Kidney tubule cell (primary cell): ENCODE measurements around the gene HNF1A.
A peak's percentile ranks its signal among the peaks of the same experiment; 100 is the strongest.
"Not testable (repeated sequence)": the region's sequence is repeated elsewhere in the genome, so short reads cannot be mapped to it uniquely, and the experiment has no call there.

Source experiments
- DNase-seq: peaks from one replicate; pipeline ENCODE4 v3.0.0-alpha.2; 2018; ENCODE audit warnings: low spot score

Gene HNF1A, protein sequence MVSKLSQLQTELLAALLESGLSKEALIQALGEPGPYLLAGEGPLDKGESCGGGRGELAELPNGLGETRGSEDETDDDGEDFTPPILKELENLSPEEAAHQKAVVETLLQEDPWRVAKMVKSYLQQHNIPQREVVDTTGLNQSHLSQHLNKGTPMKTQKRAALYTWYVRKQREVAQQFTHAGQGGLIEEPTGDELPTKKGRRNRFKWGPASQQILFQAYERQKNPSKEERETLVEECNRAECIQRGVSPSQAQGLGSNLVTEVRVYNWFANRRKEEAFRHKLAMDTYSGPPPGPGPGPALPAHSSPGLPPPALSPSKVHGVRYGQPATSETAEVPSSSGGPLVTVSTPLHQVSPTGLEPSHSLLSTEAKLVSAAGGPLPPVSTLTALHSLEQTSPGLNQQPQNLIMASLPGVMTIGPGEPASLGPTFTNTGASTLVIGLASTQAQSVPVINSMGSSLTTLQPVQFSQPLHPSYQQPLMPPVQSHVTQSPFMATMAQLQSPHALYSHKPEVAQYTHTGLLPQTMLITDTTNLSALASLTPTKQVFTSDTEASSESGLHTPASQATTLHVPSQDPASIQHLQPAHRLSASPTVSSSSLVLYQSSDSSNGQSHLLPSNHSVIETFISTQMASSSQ

DNA sequence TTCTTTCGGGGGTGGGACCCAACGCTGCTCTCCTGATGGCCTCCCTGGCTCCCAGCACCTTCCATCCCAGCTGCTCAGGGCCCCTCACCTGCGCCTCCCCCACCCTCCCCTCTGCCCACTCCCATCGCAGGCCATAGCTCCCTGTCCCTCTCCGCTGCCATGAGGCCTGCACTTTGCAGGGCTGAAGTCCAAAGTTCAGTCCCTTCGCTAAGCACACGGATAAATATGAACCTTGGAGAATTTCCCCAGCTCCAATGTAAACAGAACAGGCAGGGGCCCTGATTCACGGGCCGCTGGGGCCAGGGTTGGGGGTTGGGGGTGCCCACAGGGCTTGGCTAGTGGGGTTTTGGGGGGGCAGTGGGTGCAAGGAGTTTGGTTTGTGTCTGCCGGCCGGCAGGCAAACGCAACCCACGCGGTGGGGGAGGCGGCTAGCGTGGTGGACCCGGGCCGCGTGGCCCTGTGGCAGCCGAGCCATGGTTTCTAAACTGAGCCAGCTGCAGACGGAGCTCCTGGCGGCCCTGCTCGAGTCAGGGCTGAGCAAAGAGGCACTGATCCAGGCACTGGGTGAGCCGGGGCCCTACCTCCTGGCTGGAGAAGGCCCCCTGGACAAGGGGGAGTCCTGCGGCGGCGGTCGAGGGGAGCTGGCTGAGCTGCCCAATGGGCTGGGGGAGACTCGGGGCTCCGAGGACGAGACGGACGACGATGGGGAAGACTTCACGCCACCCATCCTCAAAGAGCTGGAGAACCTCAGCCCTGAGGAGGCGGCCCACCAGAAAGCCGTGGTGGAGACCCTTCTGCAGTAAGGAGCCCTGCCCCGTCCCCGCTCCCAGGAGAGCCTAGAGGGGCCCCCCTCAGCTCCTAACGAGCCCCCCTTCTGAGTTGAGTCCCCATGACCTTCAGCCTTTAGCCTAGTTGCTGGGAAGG lies at the start of gene HNF1A:
TSS of gene HNF1A (plus strand) at position 248 of the 924 bp plus-strand sequence. CDS start at position 474, 226 bp downstream.
- peak; percentile 42 for DNase-seq

DNA sequence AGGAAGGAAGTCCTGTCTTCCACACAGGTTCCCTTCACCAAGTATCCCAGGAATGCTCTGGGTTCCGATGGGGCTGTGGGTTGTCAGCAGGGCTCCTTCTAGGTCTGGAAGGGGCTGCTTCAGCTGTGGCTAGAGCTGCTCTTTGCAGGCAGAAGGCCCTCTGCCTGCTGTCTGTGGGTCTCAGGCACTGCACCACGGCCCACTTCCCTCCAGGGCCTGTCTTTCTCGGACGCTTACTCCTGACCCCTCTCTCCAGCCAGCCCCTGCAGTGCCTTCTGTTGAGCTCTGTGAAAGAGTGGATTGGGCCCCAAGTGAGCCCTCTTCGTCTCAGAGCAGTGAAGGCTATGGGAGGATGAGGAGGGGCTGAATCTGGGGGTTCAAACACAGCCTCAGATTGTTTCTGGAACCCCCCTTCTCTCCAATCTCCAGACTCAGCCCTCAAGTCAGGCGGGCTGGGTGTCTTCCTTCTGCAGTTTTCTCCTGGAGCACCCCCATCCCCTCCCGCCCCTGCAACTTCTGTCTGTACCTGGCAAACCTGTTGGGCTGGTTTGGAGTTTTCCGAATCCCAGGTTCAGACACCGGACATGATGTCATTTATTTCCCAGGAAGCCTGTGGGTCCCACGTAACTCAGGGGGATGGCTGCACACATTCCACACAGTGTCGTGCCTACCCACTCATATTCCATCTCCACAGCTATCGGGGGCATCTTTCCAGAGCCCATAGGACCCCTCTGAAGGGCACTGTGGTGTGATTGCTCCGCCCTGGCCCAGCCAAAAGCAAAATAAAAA lies 49.3 kb upstream of the HNF1A start:
- DNase-seq = peak; percentile 58

DNA sequence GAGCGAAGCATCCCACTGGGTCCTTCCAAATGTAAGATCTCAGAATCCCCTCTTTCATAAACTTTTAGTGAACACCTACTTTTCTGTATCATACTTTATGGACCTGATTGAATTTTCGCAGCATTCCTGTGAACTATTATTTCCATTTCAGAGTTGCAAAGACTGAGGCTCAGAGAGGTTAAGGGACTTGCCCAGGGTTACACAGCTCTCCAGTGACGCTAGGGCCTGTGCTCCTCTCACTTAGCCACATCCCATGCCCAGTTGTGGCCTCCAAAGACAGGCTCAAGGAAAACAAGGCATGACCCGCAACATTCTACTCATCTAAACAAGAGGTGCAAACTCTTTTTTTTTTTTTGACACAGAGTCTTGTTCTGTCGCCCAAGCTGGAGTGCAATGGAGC lies 48.3 kb upstream of the HNF1A start:
- no peak for DNase-seq

DNA sequence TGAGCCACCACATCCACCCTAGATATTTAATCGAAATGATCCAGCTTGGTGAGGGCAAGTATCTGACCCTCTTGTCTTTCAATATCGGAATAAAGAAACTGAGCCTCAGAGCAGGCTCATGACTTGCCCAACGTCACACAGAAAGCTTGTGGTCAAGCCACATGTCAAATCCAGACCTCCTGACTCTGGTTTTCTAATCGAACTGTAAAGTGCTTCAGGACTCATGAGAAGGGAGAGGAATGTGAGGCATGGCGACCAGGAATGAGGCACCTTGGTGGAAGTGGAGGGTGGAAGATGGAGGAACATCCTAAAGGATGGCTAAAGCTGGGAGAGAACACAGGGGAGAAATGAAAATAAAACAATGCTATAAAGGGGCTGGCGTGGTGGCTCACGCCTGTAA lies 46.3 kb upstream of the HNF1A start:
- DNase-seq = no peak

DNA sequence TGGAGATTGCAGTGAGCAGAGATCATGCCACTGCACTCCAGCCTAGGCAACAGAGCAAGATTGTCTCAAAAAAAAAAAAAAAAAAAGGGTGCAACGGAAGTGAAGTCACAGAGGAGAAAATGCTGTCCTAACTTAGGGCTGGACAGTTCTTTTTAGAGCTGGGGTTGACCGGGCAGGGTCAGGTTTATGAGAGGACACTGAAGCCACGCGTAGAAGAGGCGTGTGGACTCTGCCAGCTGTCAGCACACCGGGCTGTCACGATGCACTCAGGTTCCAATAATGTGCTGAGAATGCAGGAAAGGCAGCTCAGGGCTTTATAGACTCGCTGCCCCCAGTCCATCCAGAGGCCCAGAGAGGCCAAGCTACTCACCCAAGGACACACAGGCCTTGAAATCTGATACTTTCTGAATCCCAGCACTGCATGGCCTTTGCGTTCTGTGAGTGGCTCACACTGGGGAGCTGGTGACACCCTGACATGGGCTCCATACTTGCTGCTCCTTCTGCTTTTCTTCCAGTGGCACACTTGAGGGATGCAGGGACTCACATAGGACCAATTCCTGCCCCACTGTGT lies 45.3 kb upstream of the HNF1A start:
- DNase-seq = no peak

DNA sequence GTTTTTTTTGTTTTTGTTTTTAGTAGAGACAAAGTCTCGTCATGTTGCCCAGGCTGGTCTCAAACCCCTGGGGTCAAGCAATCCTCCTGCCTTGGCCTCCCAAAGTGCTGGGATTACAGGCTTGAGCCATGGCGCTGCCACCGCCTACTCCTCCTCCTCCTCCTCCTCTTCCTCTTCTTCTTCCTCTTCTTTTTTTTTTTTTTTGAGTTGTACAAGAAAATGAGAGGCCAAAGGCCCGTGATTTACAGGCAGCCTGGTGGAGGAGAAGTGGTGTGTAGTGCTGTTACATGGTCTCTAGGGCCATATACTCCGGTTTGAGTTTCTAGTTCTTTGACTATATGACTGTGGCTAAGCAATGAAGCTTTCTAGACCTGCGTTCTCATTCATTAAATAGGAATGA lies 44.6 kb upstream of the HNF1A start:
- DNase-seq = no peak

DNA sequence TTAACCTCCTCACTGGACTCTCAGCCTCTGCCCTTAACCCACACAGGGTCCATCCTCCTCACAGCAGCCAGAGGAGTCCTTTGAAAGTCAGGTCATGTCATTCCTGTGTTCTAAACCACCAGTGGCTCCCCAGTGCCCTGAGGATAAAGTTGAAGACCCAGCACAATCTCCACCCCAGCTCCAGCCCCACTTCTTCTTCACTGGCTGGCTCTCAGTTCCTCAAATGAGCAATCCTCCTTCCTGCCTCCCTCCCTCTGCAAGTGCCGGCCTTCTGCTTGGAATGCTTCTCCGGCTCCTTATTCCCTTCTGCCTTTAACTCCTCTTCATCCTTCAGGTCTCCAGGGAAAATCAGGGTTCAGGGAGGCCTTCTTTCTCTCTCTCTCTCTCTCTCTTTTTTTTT lies 42.1 kb upstream of the HNF1A start:
- no peak for DNase-seq

DNA sequence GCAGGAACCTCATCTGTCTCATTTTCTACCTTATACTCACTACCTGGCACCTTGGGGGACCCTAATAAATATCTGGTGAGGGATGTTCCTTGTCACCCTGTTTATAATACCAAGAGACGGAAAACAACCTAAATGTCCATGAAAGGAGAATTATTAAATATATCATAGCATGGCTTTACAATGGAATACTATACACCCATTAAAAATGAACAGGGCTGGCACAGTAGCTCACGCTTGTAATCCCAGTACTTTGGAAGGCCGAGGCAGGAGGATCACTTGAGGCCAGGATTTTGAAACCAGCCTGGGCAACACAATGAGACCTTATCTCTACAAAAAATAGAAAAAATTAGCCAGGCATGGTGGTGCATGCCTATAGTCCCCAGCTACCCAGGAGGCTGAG lies 39.8 kb upstream of the HNF1A start:
- no peak for DNase-seq

DNA sequence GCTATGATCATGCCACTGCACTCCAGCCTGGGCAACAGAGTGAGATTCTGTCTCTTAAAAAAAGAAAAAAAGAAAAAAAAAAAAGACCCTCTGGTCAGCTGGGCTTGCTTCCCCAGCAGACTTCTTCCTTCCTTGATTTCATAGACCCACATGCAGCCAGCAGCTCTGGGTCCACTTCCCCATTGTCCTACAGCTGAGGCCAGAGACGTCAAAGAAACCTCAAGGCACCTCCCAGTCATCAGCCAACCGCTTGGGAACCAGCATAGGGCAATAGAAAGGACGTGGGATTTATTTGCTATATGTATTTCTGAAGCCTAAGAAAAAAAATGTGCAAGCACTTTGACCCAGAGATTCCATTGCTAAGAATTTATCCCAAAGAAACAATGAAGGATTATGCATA lies 38.8 kb upstream of the HNF1A start:
- no peak for DNase-seq

DNA sequence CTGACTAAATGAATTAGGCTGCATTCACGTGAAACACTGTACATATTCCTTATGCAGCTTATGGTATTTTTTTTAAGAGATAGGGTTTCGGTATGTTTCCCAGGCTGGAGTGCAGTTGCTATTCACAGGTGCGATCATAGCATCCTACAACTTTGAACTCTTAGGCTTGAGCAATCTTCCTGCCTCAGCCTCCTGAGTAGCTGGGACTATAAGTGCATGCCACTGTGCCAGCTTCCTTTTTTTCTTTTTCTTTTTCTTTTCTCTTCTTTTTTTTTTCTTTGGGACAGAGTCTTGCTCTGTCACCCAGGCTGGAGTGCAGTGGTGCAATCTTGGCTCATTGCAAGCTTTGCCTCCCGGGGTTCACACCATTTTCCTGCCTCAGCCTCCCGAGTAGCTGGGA lies 38.3 kb upstream of the HNF1A start:
- DNase-seq = no peak

DNA sequence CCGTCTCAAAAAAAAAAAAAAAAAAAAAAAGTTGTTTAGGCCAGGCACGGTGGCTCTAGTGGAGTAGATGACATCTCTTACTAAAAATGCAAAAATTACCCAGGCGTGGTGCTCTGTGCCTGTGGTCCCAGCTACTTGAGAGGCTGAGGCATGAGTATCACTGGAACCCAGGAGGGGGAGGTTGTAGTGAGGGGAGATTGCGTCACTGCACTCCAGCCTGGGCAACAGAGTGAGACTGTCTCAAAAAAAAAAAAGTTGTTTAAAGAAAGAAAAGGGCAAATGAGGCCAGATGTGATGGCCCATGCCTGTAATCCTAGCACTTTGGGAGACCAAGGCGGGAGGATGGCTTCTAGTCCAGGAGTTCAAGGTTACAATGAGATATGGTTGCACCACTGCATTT lies 37.5 kb upstream of the HNF1A start:
- DNase-seq = peak; percentile 99

DNA sequence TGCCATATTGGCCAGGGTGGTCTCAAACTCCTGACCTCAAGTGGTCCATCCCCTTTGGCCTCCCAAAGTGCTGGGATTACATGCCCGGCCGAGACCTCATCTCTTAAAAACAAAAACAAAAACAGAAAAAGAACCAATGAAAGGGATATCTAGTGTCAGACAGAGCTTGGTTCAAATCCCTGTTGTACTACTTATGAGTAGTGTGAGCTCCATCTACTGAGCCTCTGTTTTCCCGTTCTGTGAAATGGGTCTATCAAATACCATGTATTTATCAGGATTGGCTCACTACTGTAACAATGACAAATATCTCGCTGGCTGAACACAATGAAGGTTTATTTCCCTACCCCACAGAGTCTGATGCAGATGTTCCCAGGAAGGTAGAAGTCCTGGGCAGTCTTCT lies 36.9 kb upstream of the HNF1A start:
- DNase-seq = no peak

DNA sequence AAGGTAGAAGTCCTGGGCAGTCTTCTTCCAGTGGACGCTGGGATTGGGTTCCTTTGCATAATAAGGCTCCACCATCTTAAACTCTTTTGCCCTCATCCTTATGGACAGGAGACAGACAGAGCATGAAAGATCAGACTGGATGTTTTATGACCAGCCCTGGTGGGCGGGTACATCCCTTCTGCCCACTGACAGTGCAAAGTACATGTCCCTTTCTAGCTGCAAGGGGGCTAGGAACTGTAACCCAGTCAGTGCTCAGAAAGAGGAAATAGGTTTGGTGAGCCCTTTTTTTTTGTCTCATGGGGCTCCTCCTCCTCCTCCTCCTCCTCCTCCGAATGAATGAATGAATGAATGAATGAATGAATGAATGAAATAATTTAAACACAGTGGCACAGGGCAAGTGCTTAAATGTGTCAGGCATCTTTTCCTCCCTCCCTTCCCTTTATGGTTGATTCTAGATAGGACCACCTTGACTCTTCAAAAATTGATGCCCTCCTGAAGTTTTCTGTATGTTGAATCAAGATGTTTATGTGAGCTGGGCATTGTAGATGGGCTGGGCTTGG lies 36.4 kb upstream of the HNF1A start:
- DNase-seq = no peak

DNA sequence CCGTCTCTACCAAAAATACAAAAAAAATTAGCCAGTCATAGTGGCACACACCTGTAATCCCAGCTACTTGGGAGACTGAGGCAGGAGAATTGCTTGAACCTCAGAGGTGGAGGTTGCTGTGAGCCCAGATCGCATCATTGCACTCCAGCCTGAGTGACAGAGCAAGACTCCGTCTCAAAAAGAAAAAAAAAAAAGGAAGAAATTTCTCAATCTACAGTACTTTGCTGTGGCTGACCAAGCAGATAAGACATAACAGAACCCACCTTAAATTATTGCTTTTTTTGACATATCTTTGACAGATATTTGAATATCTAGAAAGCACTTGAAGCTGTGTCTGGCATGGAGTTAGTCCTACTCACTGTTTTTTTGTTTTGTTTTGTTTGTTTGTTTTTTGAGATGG lies 34.9 kb upstream of the HNF1A start:
- no peak for DNase-seq

DNA sequence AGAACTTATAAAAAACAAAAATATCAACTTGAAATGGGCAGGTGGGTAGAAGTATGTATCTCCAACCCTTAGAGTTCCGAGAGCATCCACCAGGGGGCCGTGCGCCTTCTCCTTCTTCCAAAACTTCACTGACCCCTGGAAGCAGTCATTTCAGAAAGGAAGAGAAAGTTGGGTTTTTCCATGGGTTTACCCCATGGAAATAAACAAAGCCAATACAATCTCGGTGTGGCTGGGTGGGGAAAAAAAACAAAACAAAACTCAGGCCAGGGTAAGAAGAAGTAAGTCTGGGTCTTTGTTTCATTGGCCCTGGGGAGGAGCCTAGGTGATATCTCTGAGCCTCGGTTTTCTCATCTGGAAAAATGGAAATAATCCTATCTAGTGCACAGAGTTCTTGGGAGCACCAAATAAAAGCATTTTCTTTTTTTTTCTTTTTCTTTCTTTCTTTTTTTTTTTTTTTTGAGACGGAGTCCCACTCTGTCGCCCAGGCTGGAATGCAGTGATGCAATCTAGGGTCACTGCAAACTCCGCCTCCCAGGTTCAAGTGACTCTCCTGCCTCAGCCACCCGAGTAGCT lies 33.6 kb upstream of the HNF1A start:
- DNase-seq = peak; percentile 57

DNA sequence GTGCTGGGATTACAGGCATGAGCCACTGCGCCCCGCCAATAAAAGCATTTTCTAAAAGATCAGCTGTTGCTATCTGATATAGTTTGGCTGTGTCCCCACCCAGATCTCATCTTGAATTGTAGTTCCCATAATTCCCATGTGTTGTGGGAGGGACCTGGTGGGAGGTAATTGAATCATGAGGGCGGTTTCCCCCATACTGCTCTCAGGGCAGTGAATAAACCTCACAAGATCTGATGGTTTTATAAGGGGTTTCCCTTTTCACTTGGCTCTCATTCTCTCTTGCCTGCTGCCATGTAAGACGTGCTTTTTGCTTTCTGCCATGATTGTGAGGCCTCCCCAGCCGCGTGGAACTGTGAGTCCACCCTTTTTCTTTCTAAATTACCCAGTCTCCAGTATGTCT lies 32.8 kb upstream of the HNF1A start:
- DNase-seq = not testable (repeated sequence)

DNA sequence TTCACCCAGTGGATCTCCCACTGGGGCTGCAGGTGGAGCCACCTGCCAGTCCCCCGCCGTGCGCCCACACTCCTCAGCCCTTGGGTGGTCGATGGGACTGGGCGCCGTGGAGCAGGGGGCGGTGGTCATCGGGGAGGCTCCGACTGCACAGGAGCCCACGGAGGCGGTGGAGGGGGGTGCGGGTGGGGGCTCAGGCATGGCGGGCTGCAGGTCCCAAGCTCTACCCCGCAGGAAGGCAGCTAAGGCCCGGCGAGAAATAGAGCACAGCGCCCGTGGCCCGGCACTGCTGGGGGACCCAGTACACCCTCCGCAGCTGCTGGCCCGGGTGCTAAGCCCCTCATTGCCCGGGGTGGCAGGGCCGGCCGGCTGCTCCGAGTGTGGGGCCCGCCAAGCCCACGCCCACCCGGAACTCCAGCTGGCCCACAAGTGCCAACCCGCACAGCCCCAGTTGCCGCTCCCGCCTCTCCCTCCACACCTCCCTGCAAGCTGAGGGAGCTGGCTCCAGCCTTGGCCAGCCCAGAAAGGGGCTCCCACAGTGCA lies 28.0 kb upstream of the HNF1A start:
- not testable (repeated sequence) for DNase-seq

DNA sequence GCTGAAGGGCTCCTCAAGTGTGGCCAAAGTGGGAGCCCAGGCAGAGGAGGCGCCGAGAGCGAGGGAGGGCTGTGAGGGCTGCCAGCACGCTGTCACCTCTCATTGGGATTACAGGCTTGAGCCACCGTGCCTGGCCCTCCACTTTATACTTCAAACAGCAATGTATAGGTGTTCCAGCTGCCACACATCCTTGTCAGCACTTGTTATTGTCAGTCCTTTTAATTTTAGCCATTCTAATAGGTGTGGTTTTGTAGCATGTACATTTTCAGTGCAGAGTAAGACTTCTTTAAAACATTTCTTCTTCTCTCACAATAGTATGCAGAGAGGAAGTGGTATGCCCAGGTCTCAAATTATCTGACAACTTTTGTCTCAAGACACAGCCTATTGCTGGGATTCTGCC lies 27.5 kb upstream of the HNF1A start:
- no peak for DNase-seq

DNA sequence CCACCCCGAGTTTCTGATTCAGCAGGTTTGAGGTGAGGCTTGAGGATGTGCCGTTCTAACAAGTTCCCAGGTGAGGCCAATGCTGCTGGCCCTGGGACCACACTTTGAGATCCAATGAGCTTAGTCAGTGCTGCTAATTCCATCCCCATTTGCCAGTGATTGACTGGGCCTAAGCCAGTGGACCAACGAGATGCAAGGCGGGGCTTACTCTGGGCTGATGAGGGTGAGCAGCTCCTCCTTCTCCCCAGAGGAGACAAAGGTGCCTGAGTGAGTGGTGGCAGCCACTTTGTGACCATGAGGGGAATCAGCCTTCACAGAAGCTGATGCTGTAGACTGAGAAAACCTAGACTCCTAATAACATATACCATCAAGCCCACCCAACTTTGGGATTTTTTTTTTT lies 23.1 kb upstream of the HNF1A start:
- peak; percentile 40 for DNase-seq

DNA sequence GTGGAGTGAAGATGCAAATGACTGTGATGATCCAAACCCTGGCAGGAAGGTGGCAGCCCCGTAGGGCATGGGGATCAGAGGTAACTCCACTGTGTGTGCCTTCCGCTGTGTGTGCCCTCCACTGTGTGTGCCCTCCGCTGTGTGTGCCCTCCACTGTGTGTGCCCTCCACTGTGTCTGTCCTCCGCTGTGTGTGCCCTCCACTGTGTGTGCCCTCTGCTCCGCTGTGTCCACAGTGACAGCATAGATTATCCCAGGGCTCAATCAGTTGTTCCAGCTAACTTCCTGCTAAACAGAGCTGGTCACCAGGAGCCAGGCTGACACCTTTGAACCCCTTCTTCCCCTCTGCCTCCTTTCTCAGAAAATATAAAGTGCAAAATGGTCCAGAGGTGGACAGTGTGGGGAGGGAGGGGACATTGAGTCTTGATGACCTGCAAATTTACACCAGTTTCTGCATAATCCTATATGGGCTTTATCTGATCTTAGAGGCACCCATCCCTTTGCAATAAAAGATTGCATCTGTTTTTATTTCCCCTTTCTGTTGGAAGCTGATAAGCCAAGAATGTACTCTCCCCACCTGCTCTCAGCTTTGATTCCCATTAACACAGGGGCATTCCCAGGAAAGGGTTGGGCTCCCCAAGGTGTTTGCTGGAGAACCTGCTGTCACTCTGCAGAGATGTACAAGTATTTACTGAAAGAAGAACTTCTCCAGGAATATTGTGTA lies 21.6 kb upstream of the HNF1A start:
- no peak for DNase-seq
